GM18511 (cell line): ENCODE data around the gene OR13J1.

ENCODE experiments used
- ATAC-seq: cut with Tn5 transposase; IDR thresholded peaks from one replicate; pipeline ENCODE4 v1.9.1; 2021; ENCODE audit warnings: mild to moderate bottlenecking, moderate library complexity; ENCODE audit not compliant: unreplicated experiment

OR13J1 gene

DNA sequence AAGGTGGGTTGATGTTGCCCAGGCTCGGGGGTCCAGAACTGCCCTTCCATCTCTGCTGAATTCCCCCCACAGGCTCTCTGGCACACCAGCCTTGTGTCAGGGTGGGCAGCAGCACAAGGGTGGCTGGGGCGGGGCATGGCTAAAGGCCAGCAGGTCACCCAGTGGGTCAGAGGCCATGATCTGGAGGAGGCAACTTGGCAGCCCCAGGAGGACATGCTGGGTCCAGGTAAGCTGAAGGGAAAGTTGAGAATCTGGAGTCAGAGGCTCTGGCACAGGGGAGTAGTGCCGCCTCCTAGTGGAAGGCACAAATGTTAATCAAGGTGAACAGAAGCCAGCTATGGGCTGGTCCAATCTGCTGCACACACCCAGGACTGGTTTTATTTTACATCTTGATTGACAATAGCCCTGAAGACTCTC is 35.0 kb downstream of the OR13J1 start:
- no peak for ATAC-seq

- ATAC-seq = no peak
These were observed 35.7 kb downstream of the OR13J1 start for GRCh38 chr9:35834260-35835215.

DNA sequence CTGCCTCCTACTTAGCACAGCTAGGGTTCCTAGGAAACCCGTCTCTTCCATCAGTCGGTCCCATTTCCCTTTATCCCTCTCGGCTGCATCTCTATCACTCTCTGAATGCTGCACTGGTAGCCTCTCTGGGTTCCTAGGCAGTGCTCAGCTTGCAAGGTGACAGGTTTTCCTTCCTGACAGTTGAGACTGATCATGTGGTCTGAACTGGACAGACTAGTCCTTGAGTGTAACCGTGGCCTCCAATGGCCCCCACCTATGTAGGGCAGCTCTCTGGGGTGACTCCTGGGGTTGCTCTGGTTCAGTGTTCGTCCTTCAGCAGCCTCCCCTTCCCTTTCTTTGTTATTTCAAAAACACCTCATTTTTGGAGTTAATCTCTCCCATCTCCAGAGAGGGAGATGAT is 37.4 kb downstream of the OR13J1 start:
- no peak for ATAC-seq

DNA sequence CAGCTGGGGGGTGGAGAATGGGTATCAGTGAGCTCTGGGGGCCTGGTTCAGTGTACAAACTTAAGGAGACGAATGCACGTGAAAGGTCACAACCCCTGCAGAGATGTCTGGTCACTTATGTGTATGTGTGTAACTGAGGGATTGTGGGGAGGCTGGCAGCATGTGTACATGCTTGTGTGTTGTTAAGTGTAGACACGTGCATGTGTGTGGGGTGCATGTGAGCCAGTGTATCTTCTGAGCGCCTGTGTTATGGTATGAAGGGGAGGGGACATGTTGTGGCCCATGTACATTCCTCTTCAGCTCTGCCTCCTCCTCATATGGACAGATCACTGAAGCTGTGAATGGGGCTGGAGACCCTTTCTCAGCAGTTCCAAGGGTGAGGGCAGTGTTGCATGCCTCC is 39.2 kb downstream of the OR13J1 start:
- no peak for ATAC-seq

- ATAC-seq = no peak
These were observed 40.5 kb downstream of the OR13J1 start for GRCh38 chr9:35829764-35830096.

DNA sequence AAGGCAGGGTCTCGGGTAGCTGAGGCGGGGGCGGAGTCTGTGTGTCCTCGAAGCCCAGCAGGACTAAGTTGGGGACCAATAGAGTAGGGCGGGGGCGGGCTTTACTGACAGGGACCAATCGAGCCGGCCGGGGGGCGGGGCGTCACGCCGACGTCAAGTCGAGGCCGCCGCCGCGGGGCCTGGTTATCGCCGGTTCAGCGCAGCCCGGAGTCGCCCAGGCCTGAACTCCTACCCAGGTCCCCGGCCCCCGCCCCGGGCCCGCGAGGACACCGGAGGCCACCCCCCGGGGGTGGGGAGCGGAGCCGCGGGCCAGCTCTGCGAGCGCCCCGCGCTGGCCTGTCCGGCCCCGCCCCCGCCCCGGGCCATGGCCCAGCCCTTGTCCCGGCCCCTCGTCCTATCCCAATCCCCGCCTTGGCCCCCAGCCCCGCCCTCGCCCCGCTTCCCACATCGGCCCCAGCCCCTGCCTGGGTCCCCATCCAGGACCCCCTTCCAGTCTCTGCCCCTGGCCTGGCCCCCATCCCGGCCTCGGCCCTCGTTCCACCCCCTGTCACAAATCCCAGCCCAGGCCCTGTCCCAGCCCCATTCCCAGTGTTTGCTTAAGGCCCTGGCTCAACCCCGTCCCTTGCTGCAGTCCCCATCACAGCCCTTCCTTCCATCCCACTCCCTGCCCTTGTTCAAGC is 41.0 kb downstream of the OR13J1 start, which contains the start of gene TMEM8B:
TMEM8B (plus strand) TSS at position 145 of the 680 bp plus-strand sequence; CDS start at position 365, 220 bp downstream.
- ATAC-seq = peak; percentile 80

DNA sequence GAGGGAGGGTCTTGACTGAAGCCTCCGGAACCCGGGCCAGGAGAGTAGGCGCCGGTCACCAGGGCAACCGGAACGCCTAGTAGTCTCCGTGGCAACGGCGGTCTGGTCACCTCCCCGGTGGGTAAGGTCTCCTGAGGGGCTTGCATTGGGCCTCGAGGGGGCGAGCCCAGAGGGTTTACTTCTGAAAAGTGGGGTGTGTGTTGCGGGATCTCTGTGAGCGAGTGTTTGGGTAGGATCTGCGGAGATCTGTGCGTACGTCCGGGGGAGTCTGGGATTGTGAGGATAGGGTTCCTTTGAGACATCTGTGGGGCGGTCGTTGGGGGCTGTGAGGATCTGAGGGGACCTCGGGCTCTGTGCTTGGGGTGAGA is 41.5 kb downstream of the OR13J1 start, which contains the start of gene FAM221B:
FAM221B (minus strand) TSS at position 17 of the 368 bp plus-strand sequence. CDS start 2,571 bp downstream, outside the sequence.
- peak; percentile 5 for ATAC-seq

GRCh38 chr9:35827486-35827885 is 42.7 kb downstream of the OR13J1 start:
- ATAC-seq = no peak

DNA sequence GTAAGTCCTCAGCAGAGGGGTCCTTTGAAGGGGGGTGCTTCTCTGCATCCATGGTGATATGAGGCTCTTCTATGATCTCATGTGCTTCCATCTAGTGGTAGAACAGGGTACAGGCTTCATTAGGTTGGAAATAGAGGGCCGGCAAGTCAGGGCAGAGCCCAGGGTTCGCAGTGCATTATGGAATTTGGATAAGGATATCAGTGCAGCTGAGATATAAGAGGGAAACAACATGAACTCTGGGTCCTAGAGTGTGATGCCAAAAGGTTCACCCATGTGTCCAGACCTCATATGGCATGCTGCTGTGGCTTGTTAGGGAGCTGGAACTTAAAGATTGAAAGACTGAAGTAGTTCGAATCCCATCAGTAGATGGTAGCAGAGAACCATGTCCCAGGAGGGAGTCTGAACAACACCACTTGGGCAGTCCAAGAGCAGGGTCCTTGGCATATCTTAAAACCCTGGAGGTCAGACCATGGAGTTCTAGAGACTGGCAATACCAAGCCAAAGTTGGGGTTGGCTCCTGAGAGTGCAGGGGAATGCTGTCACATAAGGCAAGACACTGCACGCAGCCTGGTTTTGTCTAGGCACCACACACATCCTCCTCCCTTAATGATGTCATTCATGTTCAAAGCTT is 44.0 kb downstream of the OR13J1 start:
- ATAC-seq = peak; percentile 71

DNA sequence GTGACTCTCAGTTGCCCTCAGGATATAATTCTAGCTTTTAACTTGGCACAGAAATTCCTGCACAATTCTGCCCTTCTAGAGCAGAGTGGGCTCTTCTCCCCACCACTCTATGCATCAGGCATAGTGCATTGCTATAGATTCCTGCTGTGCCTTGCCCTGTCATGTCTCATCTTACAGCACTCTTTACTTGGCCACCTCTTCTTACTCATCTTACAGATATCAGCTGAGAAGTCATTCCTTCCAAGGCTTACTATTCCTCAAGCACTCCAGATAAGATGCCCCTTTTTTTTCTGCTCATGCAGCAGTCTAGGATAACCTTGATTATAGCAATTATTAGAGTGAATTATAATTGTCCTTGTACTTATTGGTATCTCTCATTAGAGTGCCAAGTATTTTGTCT is 47.3 kb downstream of the OR13J1 start:
- ATAC-seq = no peak

DNA sequence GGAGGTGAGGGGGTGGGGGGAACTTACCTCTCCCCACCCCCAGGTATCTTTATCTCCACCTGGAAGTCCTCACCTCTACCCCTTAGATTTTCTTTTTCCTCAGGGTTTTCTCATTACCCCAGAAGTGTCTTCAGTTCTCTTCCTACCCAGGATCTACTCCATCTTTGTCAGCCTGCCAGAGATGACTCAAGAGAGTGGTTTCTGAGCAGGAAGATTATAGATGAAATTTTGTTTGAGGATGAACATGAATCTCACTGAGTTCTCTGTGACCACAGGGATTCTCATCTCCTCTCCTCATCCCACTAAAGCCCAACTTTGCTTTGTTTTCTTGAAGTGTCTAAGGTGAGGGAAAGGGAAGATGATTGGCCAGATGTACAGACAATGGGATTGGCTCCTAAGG is 50.1 kb downstream of the OR13J1 start:
- no peak for ATAC-seq
